HUES48 (cell line): ENCODE measurements around the gene GLDN.

ENCODE experiments used
- H3K27ac ChIP-seq: one replicate; pipeline ENCODE4 v1.7.0; 2013; ENCODE audit warnings: low read depth, low read length, inconsistent platforms
- H3K27me3 ChIP-seq: 2 replicates; pipeline ENCODE4 v1.6.1; 2013; ENCODE audit warnings: mild to moderate bottlenecking, low read length; ENCODE audit not compliant: control insufficient read depth, insufficient read depth
- H3K36me3 ChIP-seq: 2 replicates; pipeline ENCODE4 v1.6.1; 2013; ENCODE audit warnings: low read length; ENCODE audit not compliant: control insufficient read depth, insufficient read depth
- H3K4me1 ChIP-seq: 2 replicates; pipeline ENCODE4 v1.6.1; 2013; ENCODE audit warnings: mild to moderate bottlenecking, low read length; ENCODE audit not compliant: control insufficient read depth, insufficient read depth
- H3K4me3 ChIP-seq: 2 replicates; pipeline ENCODE4 v1.5.1; 2013; ENCODE audit warnings: mild to moderate bottlenecking, low read depth, low read length
- H3K9ac ChIP-seq: 2 replicates; pipeline ENCODE4 v1.6.1; 2013; ENCODE audit warnings: mild to moderate bottlenecking, low read depth, low read length, moderate library complexity
- H3K9me3 ChIP-seq: 2 replicates; pipeline ENCODE4 v1.6.1; 2013; ENCODE audit warnings: low read length; ENCODE audit not compliant: control insufficient read depth, insufficient read depth

Gene GLDN

DNA sequence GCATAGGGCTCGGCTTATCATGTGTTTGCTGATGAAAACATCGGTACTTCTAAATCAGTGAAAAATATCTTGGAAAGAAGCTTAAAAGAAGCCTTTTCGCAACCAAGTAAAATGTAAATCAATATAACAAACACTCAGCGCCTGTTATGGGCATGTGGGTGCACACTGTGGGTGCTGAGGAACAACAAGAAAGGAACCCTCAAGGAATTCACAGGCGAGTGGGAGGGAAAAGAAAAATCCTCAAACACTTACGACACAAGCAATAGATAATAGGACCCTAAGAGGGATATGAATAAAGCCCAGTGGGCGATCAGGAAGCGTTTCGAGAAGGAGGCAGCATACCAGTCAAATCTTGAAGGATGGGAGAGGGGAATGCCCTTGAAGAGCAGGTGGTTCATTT, 21.9 kb downstream of the GLDN start:
- H3K27ac ChIP-seq: no peak overlapping the region
- no peaks in the 10 kb centered on the region for H3K4me1 ChIP-seq
- no peaks in the 10 kb centered on the region for H3K36me3 ChIP-seq
- H3K27me3 ChIP-seq: no peaks in the 10 kb centered on the region
- no peak overlapping the region for H3K9ac ChIP-seq
- no peaks in the 10 kb centered on the region for H3K9me3 ChIP-seq
- H3K4me3 ChIP-seq: no peak overlapping the region

DNA sequence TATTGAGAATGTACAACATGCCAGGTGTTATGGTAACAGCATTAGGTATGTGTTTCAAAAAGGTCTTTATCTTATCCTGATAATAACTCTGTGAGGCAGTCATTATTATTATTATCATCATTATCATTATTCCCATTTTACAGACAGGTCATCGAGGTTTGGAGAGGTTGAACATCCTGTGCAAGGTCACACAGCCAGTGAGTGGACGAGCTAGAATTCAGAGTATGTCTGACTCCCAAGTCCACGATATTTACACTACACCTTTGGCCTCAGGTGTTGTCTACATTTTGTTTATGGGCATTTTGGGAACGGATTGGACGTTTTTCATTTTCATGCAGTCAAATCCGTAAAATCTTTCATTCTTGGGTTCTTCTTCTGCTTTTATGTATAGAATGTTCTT, 24.0 kb downstream of the GLDN start:
- no peaks in the 10 kb centered on the region for H3K4me1 ChIP-seq
- no peaks in the 10 kb centered on the region for H3K27me3 ChIP-seq
- no peaks in the 10 kb centered on the region for H3K9me3 ChIP-seq
- no peak overlapping the region for H3K9ac ChIP-seq
- no peak overlapping the region for H3K27ac ChIP-seq
- H3K4me3 ChIP-seq: no peak overlapping the region
- no peaks in the 10 kb centered on the region for H3K36me3 ChIP-seq

GRCh38 chr15:51366071-51366470, 24.6 kb downstream of the GLDN start:
- Histone ChIP-seq H3K27me3 (no peaks in the 10 kb centered on the region), H3K27ac (no peak overlapping the region), H3K4me1 (no peaks in the 10 kb centered on the region), H3K36me3 (no peaks in the 10 kb centered on the region), H3K9ac (no peak overlapping the region), H3K4me3 (no peak overlapping the region), H3K9me3 (no peaks in the 10 kb centered on the region)

DNA sequence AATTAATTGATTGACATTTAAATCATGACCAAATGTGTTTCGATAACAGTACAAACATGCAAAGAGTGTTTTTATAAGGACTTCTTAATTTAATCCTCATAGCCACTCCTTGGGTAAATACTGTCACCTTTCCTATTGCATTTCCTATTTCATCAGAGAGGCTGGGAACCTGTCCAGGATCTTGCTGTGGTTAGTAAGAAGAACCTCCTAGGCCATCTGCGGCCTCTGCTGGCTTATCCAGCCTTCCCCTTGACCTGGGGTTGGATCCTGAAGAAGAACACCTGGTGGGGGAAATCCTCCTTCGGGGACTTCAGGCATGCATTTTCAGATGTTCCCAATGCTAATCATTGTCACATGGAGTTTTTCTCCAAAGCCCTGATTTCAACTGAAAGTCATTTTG, 25.5 kb downstream of the GLDN start:
- H3K4me1 ChIP-seq: no peaks in the 10 kb centered on the region
- H3K9ac ChIP-seq: no peak overlapping the region
- no peaks in the 10 kb centered on the region for H3K36me3 ChIP-seq
- no peaks in the 10 kb centered on the region for H3K27me3 ChIP-seq
- H3K9me3 ChIP-seq: no peaks in the 10 kb centered on the region
- H3K27ac ChIP-seq: no peak overlapping the region
- no peak overlapping the region for H3K4me3 ChIP-seq

- Histone ChIP-seq H3K36me3 (no peaks in the 10 kb centered on the region), H3K9me3 (no peaks in the 10 kb centered on the region), H3K4me1 (no peaks in the 10 kb centered on the region), H3K9ac (no peak overlapping the region), H3K27me3 (no peaks in the 10 kb centered on the region), H3K27ac (no peak overlapping the region), H3K4me3 (no peak overlapping the region)
These were observed 26.0 kb downstream of the GLDN start for GRCh38 chr15:51367322-51367976.

DNA sequence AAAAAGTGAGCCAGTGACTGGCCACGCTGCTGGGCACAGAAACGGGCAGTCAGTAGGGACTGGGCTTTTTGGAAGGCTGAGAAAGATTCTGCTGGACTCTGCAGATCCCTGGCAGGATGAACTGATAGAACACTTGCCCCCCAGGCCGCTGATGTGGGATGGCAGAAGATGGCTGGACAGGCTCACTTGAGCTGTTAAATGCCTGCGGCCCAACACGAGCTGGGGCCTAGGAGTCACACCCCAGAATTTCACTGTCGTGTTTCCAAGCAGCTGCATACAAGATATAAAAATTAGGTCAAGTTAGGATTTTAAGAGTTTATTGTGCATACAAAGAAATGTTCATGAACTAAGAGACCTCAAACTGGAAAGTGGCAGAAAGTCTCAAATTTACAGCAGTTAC, 26.9 kb downstream of the GLDN start:
- H3K9ac ChIP-seq: no peak overlapping the region
- no peaks in the 10 kb centered on the region for H3K4me1 ChIP-seq
- H3K9me3 ChIP-seq: no peaks in the 10 kb centered on the region
- H3K36me3 ChIP-seq: no peaks in the 10 kb centered on the region
- no peak overlapping the region for H3K4me3 ChIP-seq
- H3K27me3 ChIP-seq: no peaks in the 10 kb centered on the region
- no peak overlapping the region for H3K27ac ChIP-seq

DNA sequence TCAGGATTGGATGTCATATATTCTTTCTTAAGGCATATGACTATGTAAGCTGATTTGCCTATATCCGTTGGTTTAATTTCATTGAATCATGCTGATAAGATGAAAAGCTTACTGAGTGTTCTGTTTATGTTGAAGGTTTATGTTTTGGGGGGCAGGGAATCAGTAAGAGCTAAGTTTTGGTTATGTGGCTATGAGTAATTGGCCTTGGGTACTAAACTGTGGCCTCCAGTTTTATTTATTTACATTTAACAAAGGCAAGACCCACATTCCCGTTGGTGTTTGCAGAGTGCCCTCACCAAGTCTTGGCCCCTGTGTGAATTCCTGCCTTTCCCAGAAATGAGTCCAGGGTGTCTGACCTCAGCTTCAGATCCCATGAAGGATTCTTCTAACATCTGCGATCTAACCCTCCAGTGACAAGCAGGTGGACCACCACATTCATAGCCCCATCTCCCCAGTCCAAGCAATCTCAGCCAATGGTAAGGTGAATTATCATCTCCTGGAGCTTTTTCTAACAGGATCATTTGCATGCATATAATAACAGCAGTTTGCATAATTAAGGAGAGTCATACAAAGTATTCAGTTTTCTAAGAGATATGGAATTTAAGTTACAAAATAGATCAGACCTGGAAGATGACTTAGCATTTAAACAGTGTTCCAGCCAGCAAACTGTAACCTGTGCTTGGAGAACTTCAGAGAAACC, 27.4 kb downstream of the GLDN start:
- Histone ChIP-seq H3K9me3 (no peaks in the 10 kb centered on the region), H3K9ac (no peak overlapping the region), H3K4me1 (no peaks in the 10 kb centered on the region), H3K4me3 (no peak overlapping the region), H3K27me3 (no peaks in the 10 kb centered on the region), H3K27ac (no peak overlapping the region), H3K36me3 (no peaks in the 10 kb centered on the region)

DNA sequence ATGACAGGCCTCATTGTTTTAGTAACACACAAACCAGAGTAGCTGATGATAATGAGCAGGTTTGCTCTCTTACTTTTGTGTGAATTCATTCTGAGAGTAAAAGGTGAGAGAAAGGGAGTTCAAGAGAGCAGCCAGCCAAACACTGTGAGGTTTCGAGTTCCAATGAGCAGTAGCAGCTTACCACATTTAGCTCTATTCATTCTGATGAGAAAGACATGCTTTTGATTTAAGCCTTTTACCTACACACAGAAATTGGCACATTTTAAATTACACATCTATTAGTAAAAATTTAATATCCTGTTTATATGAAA, 28.0 kb downstream of the GLDN start:
- H3K27ac ChIP-seq: no peak overlapping the region
- no peaks in the 10 kb centered on the region for H3K4me1 ChIP-seq
- H3K36me3 ChIP-seq: no peaks in the 10 kb centered on the region
- no peak overlapping the region for H3K4me3 ChIP-seq
- no peak overlapping the region for H3K9ac ChIP-seq
- H3K9me3 ChIP-seq: no peaks in the 10 kb centered on the region
- H3K27me3 ChIP-seq: no peaks in the 10 kb centered on the region

- Histone ChIP-seq H3K4me1 (no peaks in the 10 kb centered on the region), H3K9ac (no peak overlapping the region), H3K36me3 (no peaks in the 10 kb centered on the region), H3K27ac (no peak overlapping the region), H3K27me3 (no peaks in the 10 kb centered on the region), H3K9me3 (no peaks in the 10 kb centered on the region), H3K4me3 (no peak overlapping the region)
These were observed 29.8 kb downstream of the GLDN start for GRCh38 chr15:51371266-51371665.

DNA sequence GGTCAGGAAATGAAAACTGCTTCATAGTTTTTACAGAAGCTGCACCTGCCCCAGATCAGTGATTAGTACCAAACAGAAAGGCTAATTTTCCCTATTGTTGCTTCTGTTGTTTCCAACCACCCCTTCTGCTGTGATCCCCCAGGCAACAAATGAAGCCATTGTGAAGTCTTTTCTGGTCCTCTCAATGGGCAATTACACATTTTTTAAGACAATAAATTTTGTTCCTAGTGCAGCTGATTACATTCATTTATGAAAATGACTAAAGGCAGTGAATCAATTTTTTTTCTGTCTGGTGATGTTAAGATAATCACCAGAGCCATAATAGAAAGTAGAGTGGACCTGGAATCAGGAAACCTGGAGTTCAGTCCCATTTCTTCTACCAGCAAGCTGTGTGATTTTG, 32.7 kb downstream of the GLDN start:
- Histone ChIP-seq H3K27me3 (no peaks in the 10 kb centered on the region), H3K9ac (no peak overlapping the region), H3K36me3 (no peaks in the 10 kb centered on the region), H3K9me3 (no peaks in the 10 kb centered on the region), H3K27ac (no peak overlapping the region), H3K4me1 (no peaks in the 10 kb centered on the region), H3K4me3 (no peak overlapping the region)

GRCh38 chr15:51375966-51376640, 34.6 kb downstream of the GLDN start:
- Histone ChIP-seq H3K9me3 (no peaks in the 10 kb centered on the region), H3K4me3 (no peak overlapping the region), H3K36me3 (no peaks in the 10 kb centered on the region), H3K27ac (no peak overlapping the region), H3K9ac (no peak overlapping the region), H3K4me1 (no peaks in the 10 kb centered on the region), H3K27me3 (no peaks in the 10 kb centered on the region)
